ENCODE measurements around the gene ARHGAP22. TPM values are rescaled to one million over a fixed set of nuclear protein-coding genes. Genes with fewer than 3 reads are reported as not detected.

The ARHGAP22 gene
- total RNA-seq, 1 donor from 2014 or later, result 1.9 TPM

DNA sequence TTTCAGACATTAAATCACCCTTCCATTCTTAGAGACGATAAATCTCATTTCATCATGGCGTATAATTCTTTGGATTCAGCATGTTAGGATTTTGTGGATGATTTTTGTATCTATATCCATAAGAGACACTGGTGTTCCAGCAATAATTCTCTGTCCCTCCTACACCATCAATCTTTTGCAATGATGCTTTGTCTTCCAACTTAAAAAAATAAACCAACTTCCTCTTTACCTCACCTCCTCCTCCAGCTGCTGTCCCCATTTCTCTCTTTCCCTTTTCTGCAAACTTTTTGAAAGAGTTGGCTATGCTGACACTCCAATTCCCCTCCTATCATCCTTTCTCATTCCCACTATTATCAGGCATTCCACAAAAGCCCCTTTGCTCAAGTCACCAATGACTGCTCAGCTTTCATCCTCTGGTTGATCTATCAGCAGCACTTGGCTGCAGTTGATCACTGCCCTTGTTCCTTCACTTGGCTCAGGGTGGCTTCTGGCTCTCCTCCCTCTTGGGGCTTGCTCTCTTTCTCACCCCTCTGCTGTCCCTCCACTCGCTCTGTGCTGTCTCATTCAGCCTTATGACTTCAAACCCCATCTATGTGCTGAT lies 130.0 kb downstream of the ARHGAP22 start:
- peak overlapping the region; percentile 19 for H3K27ac Mint-ChIP-seq (ENCODE audit: unreplicated experiment)
- H3K9me3 Mint-ChIP-seq (ENCODE audit: unreplicated experiment), result no peaks in the 10 kb centered on the region
- no peak for DNase-seq (ENCODE audit: low spot score)
- peaks cover 45% of the 10 kb centered on the region for H3K4me1 Mint-ChIP-seq (ENCODE audit: unreplicated experiment)
- TF ChIP-seq, protein P1, sequence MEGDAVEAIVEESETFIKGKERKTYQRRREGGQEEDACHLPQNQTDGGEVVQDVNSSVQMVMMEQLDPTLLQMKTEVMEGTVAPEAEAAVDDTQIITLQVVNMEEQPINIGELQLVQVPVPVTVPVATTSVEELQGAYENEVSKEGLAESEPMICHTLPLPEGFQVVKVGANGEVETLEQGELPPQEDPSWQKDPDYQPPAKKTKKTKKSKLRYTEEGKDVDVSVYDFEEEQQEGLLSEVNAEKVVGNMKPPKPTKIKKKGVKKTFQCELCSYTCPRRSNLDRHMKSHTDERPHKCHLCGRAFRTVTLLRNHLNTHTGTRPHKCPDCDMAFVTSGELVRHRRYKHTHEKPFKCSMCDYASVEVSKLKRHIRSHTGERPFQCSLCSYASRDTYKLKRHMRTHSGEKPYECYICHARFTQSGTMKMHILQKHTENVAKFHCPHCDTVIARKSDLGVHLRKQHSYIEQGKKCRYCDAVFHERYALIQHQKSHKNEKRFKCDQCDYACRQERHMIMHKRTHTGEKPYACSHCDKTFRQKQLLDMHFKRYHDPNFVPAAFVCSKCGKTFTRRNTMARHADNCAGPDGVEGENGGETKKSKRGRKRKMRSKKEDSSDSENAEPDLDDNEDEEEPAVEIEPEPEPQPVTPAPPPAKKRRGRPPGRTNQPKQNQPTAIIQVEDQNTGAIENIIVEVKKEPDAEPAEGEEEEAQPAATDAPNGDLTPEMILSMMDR (IDR thresholded peaks at IDR 0.05; ENCODE audit: unreplicated experiment), result no peak
- peaks cover 7% of the 10 kb centered on the region for H3K36me3 Mint-ChIP-seq (ENCODE audit: low read depth, unreplicated experiment)
- no peak overlapping the region for H3K4me3 Mint-ChIP-seq (ENCODE audit: unreplicated experiment)
- peaks cover 10% of the 10 kb centered on the region for H3K27me3 Mint-ChIP-seq (ENCODE audit: unreplicated experiment)

DNA sequence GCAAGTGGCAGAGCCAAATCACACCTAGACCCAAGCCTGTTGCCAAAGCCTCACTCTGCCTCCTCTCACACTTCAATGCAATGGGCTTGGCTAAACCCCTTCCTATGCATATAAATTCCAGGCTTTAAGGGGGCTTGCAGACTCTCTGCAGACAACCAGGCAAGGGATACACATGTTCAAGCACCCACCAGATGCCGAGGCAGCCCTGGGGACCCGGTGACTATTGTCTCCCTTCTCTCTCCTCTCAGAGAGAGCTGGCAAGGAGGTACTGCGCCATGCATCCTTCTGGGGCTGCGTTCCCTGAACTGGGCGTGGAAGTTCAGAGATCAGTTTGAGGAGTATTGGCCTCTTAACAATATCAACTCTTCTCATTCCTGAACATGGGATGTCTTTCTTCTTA lies 131.2 kb downstream of the ARHGAP22 start:
- no peak overlapping the region for H3K4me3 Mint-ChIP-seq (ENCODE audit: unreplicated experiment)
- TF ChIP-seq, protein P1 (IDR thresholded peaks at IDR 0.05; ENCODE audit: unreplicated experiment), result no peak
- no peak for DNase-seq (ENCODE audit: low spot score)

DNA sequence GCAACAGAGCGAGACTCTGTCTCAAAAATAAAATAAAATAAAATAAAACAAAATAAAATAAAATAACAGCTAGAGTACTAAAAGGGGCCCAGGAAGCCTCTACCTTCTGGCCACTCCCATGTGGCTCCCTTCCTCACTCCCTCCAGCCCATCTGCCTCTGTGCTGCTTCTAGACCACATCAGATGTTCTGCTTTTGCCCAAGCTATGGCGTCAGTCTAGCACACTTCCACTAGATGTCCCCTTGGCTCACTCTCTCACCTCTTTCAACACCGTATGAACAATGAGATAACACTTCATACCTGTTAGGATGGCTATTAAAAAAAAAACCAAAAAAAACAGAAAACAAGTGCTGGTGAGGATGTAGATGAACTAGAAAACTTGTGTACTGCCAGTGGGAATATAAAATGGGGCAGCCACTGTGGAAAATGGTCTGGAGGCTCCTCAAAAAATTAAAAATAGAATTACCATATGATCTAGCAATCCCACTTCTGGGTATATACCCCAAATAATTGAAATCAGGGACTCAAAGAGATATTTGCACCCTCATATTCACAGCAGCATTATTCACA lies 132.3 kb downstream of the ARHGAP22 start:
- DNase-seq (ENCODE audit: low spot score), result no peak
- no peaks in the 10 kb centered on the region for H3K9me3 Mint-ChIP-seq (ENCODE audit: unreplicated experiment)
- peaks cover 41% of the 10 kb centered on the region for H3K4me1 Mint-ChIP-seq (ENCODE audit: unreplicated experiment)
- H3K27ac Mint-ChIP-seq (ENCODE audit: unreplicated experiment), result no peak overlapping the region
- peaks cover 7% of the 10 kb centered on the region for H3K36me3 Mint-ChIP-seq (ENCODE audit: low read depth, unreplicated experiment)
- H3K4me3 Mint-ChIP-seq (ENCODE audit: unreplicated experiment), result no peak overlapping the region
- TF ChIP-seq, protein P1 (IDR thresholded peaks at IDR 0.05; ENCODE audit: unreplicated experiment), result no peak
- peaks cover 6% of the 10 kb centered on the region for H3K27me3 Mint-ChIP-seq (ENCODE audit: unreplicated experiment)

More for the DNA sequence above, 131.2 kb downstream of the ARHGAP22 start:
- H3K27me3 Mint-ChIP-seq (ENCODE audit: unreplicated experiment), result peaks cover 7% of the 10 kb centered on the region
- H3K9me3 Mint-ChIP-seq (ENCODE audit: unreplicated experiment), result no peaks in the 10 kb centered on the region
- peaks cover 7% of the 10 kb centered on the region for H3K36me3 Mint-ChIP-seq (ENCODE audit: low read depth, unreplicated experiment)
- peaks cover 41% of the 10 kb centered on the region for H3K4me1 Mint-ChIP-seq (ENCODE audit: unreplicated experiment)
- H3K27ac Mint-ChIP-seq (ENCODE audit: unreplicated experiment), result no peak overlapping the region

DNA sequence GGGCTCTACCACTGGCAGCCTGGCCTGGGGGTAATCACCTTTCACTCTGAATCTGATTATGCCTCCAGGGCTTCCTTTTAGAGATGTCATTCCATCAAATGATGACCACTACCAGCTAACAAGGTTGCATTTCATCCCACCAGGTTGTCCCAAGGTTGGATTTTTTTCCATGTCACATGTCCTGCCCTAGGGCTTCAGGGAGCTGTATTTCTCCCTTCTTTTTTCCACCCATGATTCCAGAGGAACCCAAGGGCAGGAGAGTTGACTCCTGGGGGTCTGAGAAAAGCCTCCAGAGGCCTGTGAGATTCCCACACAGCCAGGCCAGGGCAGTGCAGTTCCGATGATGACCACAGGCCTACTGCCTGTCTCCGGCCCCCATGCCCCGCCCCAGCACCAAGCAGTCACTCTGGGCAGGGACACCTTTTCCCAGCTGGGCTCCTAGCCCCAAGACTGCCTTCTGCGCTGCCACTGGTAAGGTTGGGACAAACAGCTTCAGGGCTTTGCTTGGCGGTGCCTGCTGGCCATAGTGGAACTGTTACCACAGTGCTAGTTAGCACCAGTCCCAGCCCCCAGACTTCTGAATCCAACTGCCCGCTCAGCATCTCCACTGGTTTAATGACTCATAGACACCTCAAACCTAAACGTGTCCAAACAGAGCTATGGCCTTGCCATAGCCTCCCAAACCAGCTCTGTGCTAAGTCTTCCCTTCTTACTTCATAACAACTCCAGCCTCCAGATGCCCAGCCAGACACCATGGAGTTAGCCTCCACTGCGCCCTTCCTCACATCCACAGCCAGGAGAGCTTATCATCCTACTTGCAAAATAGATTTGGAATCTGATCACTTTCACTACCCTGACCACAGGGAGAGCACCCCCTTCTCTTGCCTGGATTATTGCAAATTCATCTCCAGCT lies 133.7 kb downstream of the ARHGAP22 start:
- peaks cover 28% of the 10 kb centered on the region for H3K4me1 Mint-ChIP-seq (ENCODE audit: unreplicated experiment)
- H3K4me3 Mint-ChIP-seq (ENCODE audit: unreplicated experiment), result no peak overlapping the region
- peaks cover 6% of the 10 kb centered on the region for H3K27me3 Mint-ChIP-seq (ENCODE audit: unreplicated experiment)
- peaks cover 3% of the 10 kb centered on the region for H3K36me3 Mint-ChIP-seq (ENCODE audit: low read depth, unreplicated experiment)
- H3K9me3 Mint-ChIP-seq (ENCODE audit: unreplicated experiment), result no peaks in the 10 kb centered on the region
- TF ChIP-seq, protein P1 (IDR thresholded peaks at IDR 0.05; ENCODE audit: unreplicated experiment), result peak; percentile 13
- no peak for DNase-seq (ENCODE audit: low spot score)
- H3K27ac Mint-ChIP-seq (ENCODE audit: unreplicated experiment), result no peak overlapping the region
